GM23338 (cell line): ENCODE results near the gene STAM2.
"Not testable (repeated sequence)": the region's sequence is repeated elsewhere in the genome, so short reads cannot be mapped to it uniquely, and the experiment has no call there.

ENCODE experiments used
- CREB1 ChIP-seq: fragments of 250-450 bp; sonication (Bioruptor Pico); IDR thresholded peaks from 2 replicates; pipeline ENCODE4 v1.5.0; 2020; ENCODE audit warnings: low read depth, mild to moderate bottlenecking, moderate library complexity
- CTCF ChIP-seq, 2 experiments: fragments of 200-600 bp in 1 of 2; sonication (generic) in 1 of 2; conservative IDR thresholded peaks; 2 replicates each; pipeline versions ENCODE4 v1.5.1 to v1.6.1; 2016 to 2017; ENCODE audit warnings: antibody characterized with exemption in 2 of 2, low read depth in 2 of 2, mild to moderate bottlenecking in 2 of 2, moderate library complexity in 1 of 2
- EZH2 ChIP-seq: fragments of 200-600 bp; sonication (generic); IDR thresholded peaks from one replicate; pipeline ENCODE4 v1.8.0; 2017; ENCODE audit warnings: antibody characterized with exemption, mild to moderate bottlenecking, low read depth; ENCODE audit not compliant: unreplicated experiment
- POLR2AphosphoS5 ChIP-seq: IDR thresholded peaks from 2 replicates; pipeline ENCODE4 v1.6.1; 2016; ENCODE audit warnings: antibody characterized with exemption, low read depth
- REST ChIP-seq: IDR thresholded peaks from one replicate; pipeline ENCODE4 v1.6.1; 2018; ENCODE audit warnings: antibody characterized with exemption; ENCODE audit not compliant: unreplicated experiment

- not testable (repeated sequence) for TF ChIP-seq CREB1 (CRISPR knock-in tag); EZH2; CTCF (conservative IDR thresholded peaks at IDR 0.05; ENCODE audit: low read depth in 2 of 2); POLR2AphosphoS5; REST
Measured at GRCh38 chr2:152163669-152164068, 11.9 kb downstream of the STAM2 start.
